DMS79 treated with DMSO at 0.1 percent for 48 hours (cell line): ENCODE measurements around the gene RSPH9.
A peak's percentile ranks its signal among the peaks of the same experiment; 100 is the strongest.

Experiments used
- DNase-seq: peaks from one replicate; lab custom pipeline; 2025; lab: John Stamatoyannopoulos, UW

Gene RSPH9

DNA sequence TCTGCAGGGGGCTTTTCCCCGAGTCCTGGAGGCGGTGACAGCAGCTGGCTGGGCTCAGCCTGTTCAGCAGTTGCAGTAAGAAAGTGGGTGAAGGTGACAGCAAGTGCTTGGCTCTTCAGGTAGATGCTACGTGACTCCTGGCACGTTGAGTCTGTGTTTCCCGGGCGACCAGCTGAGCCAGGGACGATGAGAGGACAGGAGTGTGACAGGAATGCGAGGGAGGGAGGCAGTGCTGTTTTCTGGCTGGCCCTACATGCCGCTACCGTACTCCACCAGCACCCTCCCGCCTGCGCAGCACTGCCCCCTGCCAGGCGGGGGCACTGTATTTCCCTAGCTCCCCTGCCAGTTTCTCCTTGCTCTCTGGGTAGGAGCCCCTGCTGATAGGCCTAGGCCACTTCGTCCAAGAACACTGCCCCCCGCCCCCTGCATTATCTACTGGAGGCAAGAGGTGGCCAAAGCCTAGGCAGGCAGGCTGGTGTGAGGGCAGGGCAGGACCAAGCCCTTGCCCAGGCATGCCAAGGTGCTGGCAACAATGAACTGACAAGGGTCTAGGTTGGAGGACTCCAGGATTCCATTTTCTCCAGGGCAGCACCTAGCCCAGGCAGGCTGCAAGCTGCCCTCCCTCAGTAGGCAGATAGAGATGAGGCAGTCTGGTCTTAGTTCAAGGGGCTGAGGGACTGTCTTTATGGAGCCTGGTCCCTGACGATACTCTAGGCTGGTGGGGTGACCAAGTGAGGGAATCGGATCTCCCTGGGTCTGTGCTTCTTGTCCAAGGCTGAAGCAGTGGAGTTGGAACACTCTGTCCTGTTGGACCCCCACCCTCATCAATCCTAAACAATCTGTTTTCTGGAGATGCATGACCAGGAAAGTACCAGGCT lies 23.6 kb downstream of the RSPH9 start:
- peak; percentile 94 for DNase-seq

DNA sequence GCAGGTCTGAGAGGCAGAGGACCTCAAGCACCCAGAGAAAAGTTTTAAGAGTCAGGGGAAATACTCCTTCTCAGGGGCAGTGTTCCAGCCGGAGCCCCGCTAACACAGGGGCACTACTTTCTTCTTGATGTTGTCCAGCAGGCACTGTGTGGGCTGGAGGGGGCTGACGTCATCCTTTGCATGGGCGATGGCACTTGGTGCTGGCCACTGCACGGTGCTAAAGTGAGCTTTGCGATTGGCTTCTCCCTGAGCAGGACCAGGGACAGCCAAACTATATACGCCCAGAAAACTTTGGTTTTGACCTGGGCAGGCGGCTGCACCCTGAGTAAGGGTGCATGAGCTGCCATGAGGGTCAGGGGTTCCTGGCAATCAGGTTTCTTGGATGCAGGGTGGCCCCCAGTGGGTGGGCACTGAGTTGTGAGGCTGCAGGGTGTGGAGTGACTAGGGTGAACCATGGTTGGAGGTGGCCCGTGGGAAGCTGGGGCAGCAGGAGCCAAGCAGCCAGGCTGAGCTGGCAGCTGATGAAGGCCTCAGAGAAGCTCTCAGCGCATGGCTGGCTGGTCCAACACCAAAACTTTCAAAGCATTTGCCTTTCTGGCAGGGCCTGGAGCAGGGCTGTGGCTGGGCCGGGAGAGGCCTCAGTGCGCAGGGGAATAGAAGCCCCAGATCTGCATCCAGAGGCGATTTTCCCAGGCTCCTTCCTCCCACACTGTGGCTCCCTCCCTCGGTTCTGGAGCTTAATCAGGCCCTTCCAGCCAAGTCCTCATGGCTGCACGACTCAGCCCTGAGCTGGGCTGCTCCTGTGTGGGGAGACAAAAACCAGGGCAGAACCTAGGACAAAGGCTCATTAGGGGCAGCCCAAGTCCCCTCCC lies 24.4 kb downstream of the RSPH9 start:
- DNase-seq = no peak

GRCh38 chr6:43669922-43670622 lies 25.2 kb downstream of the RSPH9 start:
- no peak for DNase-seq

DNA sequence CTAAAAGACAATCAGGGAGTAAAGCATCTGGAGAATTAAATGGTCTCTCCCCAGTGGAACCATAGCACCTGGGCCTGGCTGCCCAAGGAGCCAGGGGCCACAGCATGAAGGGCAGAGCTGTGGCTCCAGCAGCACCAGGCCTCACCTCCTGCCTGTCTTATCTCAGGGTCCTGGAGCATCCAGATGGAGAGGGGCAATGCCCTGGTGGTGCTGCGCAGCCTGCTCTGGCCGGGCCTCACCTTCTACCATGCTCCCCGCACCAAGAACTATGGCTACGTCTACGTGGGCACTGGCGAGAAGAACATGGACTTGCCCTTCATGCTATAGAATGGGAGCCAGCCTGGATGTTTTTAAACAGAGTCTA lies 25.8 kb downstream of the RSPH9 start:
- DNase-seq = no peak

- DNase-seq = no peak
These were observed 26.4 kb downstream of the RSPH9 start for GRCh38 chr6:43671011-43671800.

DNA sequence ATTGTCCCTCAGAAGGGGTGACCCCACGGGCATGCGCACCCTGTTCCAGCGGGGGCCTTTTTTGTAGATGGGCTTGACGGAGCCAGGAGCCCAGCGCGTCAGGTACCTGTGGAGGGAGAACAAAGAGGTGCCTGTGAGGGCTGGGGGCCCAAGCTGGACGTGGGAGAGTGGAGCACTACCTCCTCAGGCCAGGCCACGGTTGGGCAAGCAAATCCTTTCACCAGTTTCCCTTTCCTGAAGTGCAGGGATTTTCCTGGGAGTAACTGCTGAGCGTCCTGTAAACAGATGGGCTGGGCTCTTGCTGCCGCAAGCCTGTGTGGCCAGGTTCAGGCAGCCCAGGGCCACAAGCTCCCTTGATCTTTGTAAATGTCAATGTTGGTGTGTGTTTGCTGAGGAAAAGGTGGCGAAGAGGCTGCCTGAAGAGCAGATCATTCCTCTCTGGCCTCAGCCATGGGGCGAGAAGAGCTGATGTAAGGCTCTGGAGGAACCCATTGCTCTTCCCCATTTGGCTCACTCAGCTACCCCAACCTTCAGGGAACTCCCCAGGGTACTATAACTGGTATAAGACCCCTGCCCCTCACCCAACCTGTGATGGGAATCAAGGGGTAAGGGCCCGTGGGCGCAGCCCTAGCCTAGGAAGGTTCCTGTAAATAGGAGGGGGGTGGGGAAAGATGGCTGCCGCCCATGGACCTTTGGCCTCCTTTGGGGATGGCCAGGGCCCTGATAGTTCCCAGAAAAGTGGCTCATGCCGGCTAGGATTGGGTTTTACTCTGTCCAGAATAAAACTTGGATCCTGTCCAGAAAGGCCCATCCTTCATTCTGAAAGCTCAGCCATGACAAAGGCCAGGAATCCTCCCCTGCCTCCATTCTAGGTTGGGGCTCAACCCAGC lies 27.2 kb downstream of the RSPH9 start:
- DNase-seq = no peak

DNA sequence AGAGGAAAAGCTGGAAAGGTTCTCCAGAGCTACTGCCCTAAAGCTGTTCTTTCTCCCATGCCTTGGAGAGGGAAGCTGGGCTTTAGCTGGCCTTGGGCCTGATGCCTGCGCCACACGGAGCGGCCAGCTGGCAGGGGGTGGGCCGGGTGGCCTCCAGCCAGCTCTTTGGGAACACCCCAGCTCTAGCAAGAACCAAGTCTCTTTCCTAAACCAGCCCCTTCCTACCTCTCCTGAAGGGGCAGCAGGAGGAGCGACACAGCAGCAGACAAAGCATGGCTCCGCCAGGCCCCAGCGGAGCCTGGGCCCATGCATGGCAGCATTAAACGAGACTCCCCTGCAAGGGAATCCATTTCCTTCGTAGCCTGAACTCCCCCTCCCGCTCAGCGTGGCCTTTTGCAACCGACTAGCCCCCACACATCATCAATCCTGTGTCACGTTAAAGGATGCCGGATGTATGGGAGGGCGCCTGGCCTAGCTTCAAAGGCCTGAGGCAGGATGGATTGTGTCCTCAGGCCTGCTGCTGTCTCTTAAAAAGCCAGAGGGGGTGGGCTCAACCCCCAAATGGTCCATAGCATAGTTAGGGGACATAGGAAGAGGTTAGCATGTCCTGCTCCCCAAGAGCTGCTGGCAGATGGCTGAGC lies 28.7 kb downstream of the RSPH9 start:
- DNase-seq = no peak

DNA sequence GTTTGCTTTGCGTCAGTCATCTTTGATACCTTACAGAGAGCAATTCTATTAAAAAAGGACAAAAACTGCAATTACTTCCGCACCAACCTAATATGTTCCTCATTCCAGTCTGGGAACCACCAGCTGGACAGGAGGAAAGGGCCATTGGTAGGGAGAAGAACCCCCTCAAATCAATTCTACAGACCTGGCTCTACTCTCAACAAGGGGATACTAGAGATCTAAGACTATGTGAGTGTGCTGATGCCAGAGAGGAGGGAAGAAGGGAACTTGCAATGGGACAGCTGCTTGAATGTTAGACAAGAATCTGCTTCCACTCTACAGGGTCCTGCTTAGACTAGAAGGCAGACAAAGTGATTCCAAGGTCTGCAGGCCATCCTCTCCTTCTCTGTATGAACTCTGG lies 29.5 kb downstream of the RSPH9 start:
- no peak for DNase-seq

DNA sequence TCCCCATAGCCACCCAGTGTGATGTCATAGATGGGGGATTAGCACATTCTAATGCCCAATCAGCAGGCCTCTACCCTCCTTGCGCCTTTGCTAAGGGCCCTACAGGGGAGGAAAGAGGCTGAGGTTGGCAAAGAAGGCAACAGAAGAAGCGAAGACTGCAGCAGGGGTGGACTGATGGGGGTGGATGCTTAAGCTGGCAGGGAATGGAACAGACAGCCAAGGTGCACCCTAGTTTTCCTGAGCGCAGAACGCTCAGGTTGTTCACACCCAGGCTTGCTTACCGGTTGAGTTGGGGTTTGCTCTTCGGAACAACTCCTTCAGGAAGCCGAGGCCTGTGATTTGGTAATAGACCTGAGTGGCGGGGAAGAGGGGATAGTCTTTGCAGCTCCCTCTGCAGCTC lies 30.1 kb downstream of the RSPH9 start:
- DNase-seq = no peak

- no peak for DNase-seq
These were observed 32.2 kb downstream of the RSPH9 start for GRCh38 chr6:43676962-43677606.

DNA sequence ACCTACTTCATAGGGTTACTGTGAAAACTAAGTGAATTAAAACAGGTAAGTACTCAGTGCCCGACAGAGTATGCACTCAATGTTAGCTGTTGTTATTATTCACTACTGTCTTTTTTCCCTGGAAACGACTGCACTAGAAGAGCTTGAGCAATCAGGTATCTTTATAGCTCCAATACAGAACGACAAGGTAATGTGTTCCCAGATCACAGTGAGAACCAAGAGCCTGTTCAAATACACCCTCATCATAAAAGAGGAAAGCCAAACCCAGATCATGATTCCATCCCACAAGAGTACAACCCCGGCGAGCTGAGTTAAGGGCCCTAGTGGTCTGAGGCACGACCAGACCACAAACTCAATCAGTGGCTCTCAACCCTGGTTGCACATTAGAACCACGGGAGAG lies 32.9 kb downstream of the RSPH9 start:
- DNase-seq = no peak

GRCh38 chr6:43678341-43678740 lies 33.5 kb downstream of the RSPH9 start:
- DNase-seq = no peak

DNA sequence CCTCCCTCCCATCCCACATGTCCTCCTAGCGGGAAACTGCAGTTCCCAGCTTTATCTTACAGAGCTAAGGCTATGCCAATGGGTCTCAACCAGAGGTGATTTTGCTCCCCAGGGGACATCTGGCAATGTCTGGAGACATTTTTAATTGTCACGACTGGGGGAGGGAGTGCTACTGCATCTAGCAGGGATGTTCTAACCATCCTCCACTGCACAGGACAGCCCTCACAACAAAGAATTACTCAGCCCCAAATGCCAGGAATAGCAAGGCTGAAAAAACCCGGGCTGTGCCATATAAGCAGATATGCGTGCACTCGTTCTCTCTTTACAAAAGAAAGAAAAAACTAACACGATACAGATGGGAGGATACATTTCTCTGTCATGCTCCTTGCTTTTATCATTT lies 34.2 kb downstream of the RSPH9 start:
- DNase-seq = no peak

GRCh38 chr6:43680308-43681200 lies 35.7 kb downstream of the RSPH9 start:
- no peak for DNase-seq

GRCh38 chr6:43681303-43681702 lies 36.5 kb downstream of the RSPH9 start:
- DNase-seq = no peak

DNA sequence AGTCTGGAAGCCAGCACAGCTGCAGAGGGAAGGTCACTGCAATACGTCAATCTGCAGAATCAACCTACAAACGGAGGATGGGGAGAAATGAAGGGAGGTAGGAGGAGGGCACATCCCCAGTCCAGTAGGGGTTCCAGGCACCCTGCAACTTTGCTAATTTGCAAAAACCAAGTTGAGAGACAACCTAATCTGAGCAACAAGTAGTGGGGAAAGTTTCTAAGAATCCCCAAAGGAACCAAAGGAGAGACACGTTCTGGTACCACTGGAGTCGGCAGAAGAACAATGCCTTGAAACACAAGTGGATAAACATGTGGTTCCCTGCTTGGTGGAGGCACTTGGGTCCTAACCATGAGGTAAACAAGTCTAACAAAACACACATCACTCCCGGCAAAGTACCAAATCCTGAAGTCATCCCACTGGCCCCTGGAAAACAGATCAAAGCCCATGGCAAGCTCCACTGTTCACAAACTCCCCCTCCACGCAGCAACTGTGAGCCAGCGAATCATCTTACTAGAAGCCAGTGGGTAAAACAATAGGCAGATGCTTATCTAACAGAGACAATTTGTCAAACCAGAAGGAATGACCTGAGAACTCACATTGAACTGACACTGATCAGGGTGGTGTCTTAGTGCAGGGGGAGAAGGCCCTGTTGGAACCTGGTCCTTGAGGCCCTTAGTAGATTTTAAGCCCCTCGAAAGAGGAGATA lies 38.0 kb downstream of the RSPH9 start:
- DNase-seq = no peak

GRCh38 chr6:43683708-43684455 lies 39.0 kb downstream of the RSPH9 start:
- DNase-seq = no peak
